Measurements from ENCODE around the gene CPTP.

Gene CPTP

GRCh38 chr1:1344655-1345361 is 20.2 kb downstream of the CPTP start:
- peaks cover 79% of the 10 kb centered on the region for H4K20me1 ChIP-seq (ENCODE audit: insufficient read depth, low read length)
- H3K9ac ChIP-seq (ENCODE audit: low read depth, low read length), result no peak overlapping the region
- H3K4me2 ChIP-seq (ENCODE audit: insufficient read depth, low read length), result no peak overlapping the region
- H3K36me3 ChIP-seq (ENCODE audit: insufficient read depth, low read length), result peaks cover 21% of the 10 kb centered on the region
- no peak overlapping the region for H3K27ac ChIP-seq (ENCODE audit: low read length)
- DNase-seq, result no peak
- H2AFZ ChIP-seq (ENCODE audit: low read depth, low read length), result no peak overlapping the region
- no peak overlapping the region for H3K4me3 ChIP-seq (ENCODE audit: low read depth in 1 of 2, low read length in 2 of 2)
- no peaks in the 10 kb centered on the region for H3K9me3 ChIP-seq (ENCODE audit: insufficient read depth, low read length, severe bottlenecking)
- H3K79me2 ChIP-seq (ENCODE audit: insufficient read depth, low read length), result peaks cover 53% of the 10 kb centered on the region
- no peaks in the 10 kb centered on the region for H3K27me3 ChIP-seq (ENCODE audit: insufficient read depth, low read length, poor library complexity)
- peaks cover 28% of the 10 kb centered on the region for H3K4me1 ChIP-seq (ENCODE audit: insufficient read depth, low read length)
- no peak for TF ChIP-seq EZH2 (IDR thresholded peaks at IDR 0.05; ENCODE audit: borderline replicate concordance, low read depth, low read length, severe bottlenecking)
- TF ChIP-seq CTCF (IDR thresholded peaks at IDR 0.05; ENCODE audit: borderline replicate concordance, extremely low read depth, low read length, poor library complexity, severe bottlenecking), result no peak
- ATAC-seq (ENCODE audit: insufficient read depth, low read depth), result no peak

GRCh38 chr1:1345384-1345783 is 20.8 kb downstream of the CPTP start:
- H3K9ac ChIP-seq (ENCODE audit: low read depth, low read length), result no peak overlapping the region
- H3K36me3 ChIP-seq (ENCODE audit: insufficient read depth, low read length), result peaks cover 18% of the 10 kb centered on the region
- DNase-seq, result no peak
- H3K4me1 ChIP-seq (ENCODE audit: insufficient read depth, low read length), result peaks cover 28% of the 10 kb centered on the region
- peaks cover 53% of the 10 kb centered on the region for H3K79me2 ChIP-seq (ENCODE audit: insufficient read depth, low read length)
- H3K4me2 ChIP-seq (ENCODE audit: insufficient read depth, low read length), result no peak overlapping the region
- no peaks in the 10 kb centered on the region for H3K27me3 ChIP-seq (ENCODE audit: insufficient read depth, low read length, poor library complexity)
- no peak overlapping the region for H3K27ac ChIP-seq (ENCODE audit: low read length)
- TF ChIP-seq CTCF (IDR thresholded peaks at IDR 0.05; ENCODE audit: borderline replicate concordance, extremely low read depth, low read length, poor library complexity, severe bottlenecking) (no peak), EZH2 (IDR thresholded peaks at IDR 0.05; ENCODE audit: borderline replicate concordance, low read depth, low read length, severe bottlenecking) (no peak)
- no peak for ATAC-seq (ENCODE audit: insufficient read depth, low read depth)
- no peak overlapping the region for H3K4me3 ChIP-seq (ENCODE audit: low read depth in 1 of 2, low read length in 2 of 2)
- peaks cover 79% of the 10 kb centered on the region for H4K20me1 ChIP-seq (ENCODE audit: insufficient read depth, low read length)
- no peaks in the 10 kb centered on the region for H3K9me3 ChIP-seq (ENCODE audit: insufficient read depth, low read length, severe bottlenecking)
- H2AFZ ChIP-seq (ENCODE audit: low read depth, low read length), result no peak overlapping the region

- Histone ChIP-seq H3K36me3 (ENCODE audit: insufficient read depth, low read length) (peaks cover 12% of the 10 kb centered on the region), H3K79me2 (ENCODE audit: insufficient read depth, low read length) (peaks cover 53% of the 10 kb centered on the region), H2AFZ (ENCODE audit: low read depth, low read length) (no peak overlapping the region), H3K27me3 (ENCODE audit: insufficient read depth, low read length, poor library complexity) (no peaks in the 10 kb centered on the region), H3K4me1 (ENCODE audit: insufficient read depth, low read length) (peaks cover 28% of the 10 kb centered on the region), H3K27ac (ENCODE audit: low read length) (no peak overlapping the region), H4K20me1 (ENCODE audit: insufficient read depth, low read length) (peaks cover 74% of the 10 kb centered on the region), H3K4me2 (ENCODE audit: insufficient read depth, low read length) (peak overlapping the region; percentile 84; the same call in 1 of the 2 replicates), H3K9me3 (ENCODE audit: insufficient read depth, low read length, severe bottlenecking) (no peaks in the 10 kb centered on the region), H3K9ac (ENCODE audit: low read depth, low read length) (no peak overlapping the region), H3K4me3 (ENCODE audit: low read depth in 1 of 2, low read length in 2 of 2) (no peak overlapping the region)
- no peak for TF ChIP-seq EZH2 (IDR thresholded peaks at IDR 0.05; ENCODE audit: borderline replicate concordance, low read depth, low read length, severe bottlenecking)
- TF ChIP-seq CTCF (IDR thresholded peaks at IDR 0.05; ENCODE audit: borderline replicate concordance, extremely low read depth, low read length, poor library complexity, severe bottlenecking), result no peak
- ATAC-seq (ENCODE audit: insufficient read depth, low read depth), result no peak
- no peak for DNase-seq
These were observed 21.4 kb downstream of the CPTP start for GRCh38 chr1:1345860-1346500.

Data from DND-41 (cell line).